Hematopoietic multipotent progenitor cell treated with erythropoietin and hydrocortisone succinate and interleukin-3 and kit ligand, for 15 days (in vitro differentiated cells): ENCODE measurements around the gene SIT1.

Experiments used
- DNase-seq: peaks from one replicate; pipeline ENCODE4 v3.0.0-alpha.2; 2015; ENCODE audit warnings: low spot score

Gene SIT1

DNA sequence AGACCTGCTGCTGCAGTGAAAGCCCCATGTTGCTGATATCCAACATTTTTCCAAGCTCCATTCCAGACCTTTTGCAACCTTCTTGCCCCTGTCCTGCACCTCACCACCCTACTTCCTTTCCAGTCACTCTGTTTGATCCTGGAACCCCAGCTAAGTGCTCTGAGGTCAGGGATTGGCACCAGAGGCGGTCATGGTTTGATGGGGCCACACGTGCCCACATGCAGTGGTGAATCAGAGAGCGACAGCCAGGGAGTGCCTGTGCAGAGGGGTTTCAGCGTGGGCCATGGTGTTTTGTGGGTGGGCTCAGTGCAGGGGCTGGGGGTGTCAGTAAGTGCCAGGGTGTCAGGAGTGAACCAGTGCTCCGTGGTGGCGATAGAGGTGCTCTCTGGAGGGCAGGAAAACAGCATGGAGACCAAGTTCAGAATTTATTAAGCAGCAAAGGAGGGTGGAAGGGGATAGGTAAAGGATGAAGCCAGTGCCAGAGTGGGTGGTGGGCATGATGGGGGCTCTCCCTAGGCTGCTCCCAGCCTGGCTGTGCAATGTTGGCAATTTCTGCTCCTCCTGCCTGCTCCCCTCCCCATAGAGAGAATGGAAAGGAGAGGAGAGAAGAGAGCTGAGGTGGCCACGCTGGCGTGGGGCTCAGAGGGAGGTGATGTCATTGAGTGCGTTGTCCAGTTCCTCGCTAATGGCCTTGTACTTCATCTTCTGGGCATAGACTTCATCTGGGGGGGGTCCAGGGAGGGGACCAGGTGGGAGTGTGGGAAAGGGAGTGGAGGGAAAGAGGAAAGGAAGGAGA is 32.0 kb upstream of the SIT1 start:
- DNase-seq: no peak

- no peak for DNase-seq
Measured at GRCh38 chr9:35682051-35682450, 31.3 kb upstream of the SIT1 start.

GRCh38 chr9:35681341-35682002 is 30.7 kb upstream of the SIT1 start:
- no peak for DNase-seq

- no peak for DNase-seq
Measured at GRCh38 chr9:35680331-35681105, 29.8 kb upstream of the SIT1 start.

- DNase-seq: no peak
Measured at GRCh38 chr9:35679766-35680330, 29.1 kb upstream of the SIT1 start.

DNA sequence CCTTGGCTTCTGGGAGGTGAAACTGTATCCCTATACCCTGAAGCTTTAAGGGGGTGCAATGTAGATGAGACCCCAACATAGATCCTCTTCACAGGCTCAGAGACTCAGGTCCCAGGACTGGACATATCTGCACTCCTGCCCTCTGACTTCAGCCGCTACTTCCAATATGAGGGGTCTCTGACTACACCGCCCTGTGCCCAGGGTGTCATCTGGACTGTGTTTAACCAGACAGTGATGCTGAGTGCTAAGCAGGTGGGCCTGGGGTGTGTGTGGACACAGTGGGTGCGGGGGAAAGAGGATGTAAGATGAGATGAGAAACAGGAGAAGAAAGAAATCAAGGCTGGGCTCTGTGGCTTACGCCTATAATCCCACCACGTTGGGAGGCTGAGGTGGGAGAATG is 28.4 kb upstream of the SIT1 start:
- DNase-seq: no peak

GRCh38 chr9:35675732-35676392 is 25.1 kb upstream of the SIT1 start:
- DNase-seq: no peak

DNA sequence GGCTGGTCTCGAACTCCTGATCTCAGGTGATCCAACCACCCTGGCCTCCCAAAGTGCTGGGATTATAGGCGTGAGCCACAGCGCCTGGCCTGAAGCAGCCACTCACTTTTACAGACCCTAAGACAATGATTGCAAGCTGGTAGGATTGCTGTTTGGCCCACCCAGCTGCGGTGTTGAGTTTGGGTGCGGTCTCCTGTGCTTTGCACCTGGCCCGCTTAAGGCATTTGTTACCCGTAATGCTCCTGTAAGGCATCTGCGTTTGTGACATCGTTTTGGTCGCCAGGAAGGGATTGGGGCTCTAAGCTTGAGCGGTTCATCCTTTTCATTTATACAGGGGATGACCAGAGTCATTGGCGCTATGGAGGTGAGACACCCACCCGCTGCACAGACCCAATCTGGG is 24.5 kb upstream of the SIT1 start:
- DNase-seq: no peak

- no peak for DNase-seq
Measured at GRCh38 chr9:35674025-35674361, 23.3 kb upstream of the SIT1 start.

- DNase-seq: no peak
Measured at GRCh38 chr9:35673132-35674024, 22.6 kb upstream of the SIT1 start, which contains the start of gene CA9. TSS of gene CA9 (plus strand) at chr9:35673928. CDS start at chr9:35673960, 32 bp downstream.

- no peak for DNase-seq
Measured at GRCh38 chr9:35669331-35670145, 18.8 kb upstream of the SIT1 start.

DNA sequence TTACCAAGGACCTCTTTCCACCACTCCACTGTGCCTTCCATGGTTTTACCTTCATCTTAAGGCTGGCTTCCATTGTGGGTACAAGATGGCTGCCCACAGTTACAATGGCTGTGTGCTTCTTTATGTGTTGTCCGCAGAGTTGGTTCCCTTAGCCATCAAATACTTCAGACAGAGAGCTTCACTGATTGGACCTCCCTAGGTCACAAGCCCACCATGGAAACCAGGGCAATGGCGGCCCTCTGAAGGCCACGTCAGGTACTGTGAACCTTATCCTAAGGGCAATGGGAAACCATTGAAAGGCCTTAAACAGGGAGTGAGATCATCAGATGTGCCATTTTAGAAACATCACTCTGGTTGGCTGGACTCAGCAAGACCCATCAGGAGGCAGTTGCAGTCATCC is 17.2 kb upstream of the SIT1 start:
- no peak for DNase-seq

- no peak for DNase-seq
Measured at GRCh38 chr9:35666549-35666948, 15.8 kb upstream of the SIT1 start.

GRCh38 chr9:35666045-35666444 is 15.3 kb upstream of the SIT1 start:
- no peak for DNase-seq

DNA sequence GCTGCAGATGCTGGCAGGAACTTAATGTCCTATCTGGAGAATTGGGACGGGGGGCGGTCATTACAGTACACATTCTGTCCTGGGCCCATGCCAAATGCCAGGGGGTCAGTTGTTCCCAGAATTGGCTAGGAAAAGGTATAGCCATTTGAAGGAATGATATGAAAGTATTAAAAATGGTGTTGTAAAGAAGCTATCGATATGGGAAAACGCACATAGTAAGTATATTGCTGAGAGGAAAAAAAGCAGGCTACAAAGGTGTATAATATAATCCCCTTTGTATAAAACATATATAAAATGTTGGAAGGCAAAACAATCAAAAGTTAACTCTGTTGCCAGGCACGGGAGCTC is 14.7 kb upstream of the SIT1 start:
- no peak for DNase-seq

DNA sequence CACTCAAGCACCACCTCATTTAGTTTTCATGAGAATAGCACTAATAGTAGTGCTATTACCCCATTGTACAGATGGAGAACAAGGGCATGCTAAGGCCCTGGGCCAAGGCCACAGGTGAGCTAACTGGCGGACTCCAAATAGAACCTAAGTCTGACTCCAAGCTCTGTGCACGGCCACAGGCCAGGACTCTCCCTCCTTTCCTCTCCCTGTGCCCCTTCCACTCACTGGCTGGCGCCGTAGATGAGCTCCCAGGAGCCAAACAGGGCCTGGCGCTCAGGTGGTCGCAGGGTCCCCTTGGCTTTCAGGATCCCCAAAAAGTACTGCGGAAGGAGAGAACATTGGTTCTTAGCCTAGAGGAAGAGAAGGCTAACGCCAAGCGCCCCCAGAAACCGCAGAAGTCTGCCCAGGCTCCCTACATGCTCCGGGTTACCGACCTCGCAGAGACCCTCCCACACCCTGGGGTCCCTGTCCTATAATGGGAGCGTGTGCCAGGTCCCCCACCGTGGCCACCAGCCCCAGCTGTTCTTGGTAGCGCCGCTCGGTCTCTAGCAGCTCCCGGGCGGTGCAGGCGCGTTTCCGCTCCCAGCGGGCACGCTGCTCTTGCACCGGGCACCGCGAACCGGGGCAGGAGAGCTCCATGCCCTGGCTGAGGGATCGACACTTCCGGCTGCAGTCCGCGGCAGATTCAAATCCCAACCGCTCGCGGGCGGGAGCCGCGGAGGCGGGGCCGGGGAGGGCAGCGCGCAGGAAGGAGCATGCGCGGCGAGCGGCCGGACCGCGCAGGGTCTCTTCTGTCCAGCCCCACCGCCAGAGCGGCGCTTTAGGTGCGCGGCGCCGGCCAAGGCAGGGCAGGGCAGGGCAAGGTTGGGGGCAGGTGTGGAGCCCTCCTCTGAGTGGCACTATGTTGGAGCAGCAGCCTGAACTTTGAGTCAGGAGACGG is 14.1 kb upstream of the SIT1 start, which contains the start of gene ARHGEF39:
ARHGEF39 (minus strand) TSS at position 665 of the 940 bp plus-strand sequence; CDS start at position 639, 26 bp downstream.
- peak; percentile 76 for DNase-seq

GRCh38 chr9:35662437-35662836 is 11.7 kb upstream of the SIT1 start:
- no peak for DNase-seq

GRCh38 chr9:35661756-35662350 is 11.1 kb upstream of the SIT1 start:
- no peak for DNase-seq
